Neuron (in vitro differentiated cells): ENCODE data around the gene DCDC2.

Experiments used
- H2AFZ ChIP-seq: one replicate; pipeline ENCODE4 v1.6.1; 2013; ENCODE audit warnings: low read depth, mild to moderate bottlenecking, inconsistent platforms, low read length, moderate library complexity
- H3K27me3 ChIP-seq: one replicate; pipeline ENCODE4 v1.6.1; 2013; ENCODE audit warnings: low read length; ENCODE audit not compliant: insufficient read depth
- H3K36me3 ChIP-seq: one replicate; pipeline ENCODE4 v1.6.1; 2013; ENCODE audit warnings: low read length; ENCODE audit not compliant: insufficient read depth
- H3K4me1 ChIP-seq: one replicate; pipeline ENCODE4 v1.6.1; 2013; ENCODE audit warnings: low read length; ENCODE audit not compliant: insufficient read depth
- H3K4me3 ChIP-seq: 2 replicates; pipeline ENCODE4 v1.5.1; 2013; ENCODE audit warnings: mild to moderate bottlenecking, low read length, moderate library complexity
- H3K9me3 ChIP-seq: one replicate; pipeline ENCODE4 v1.6.1; 2013; ENCODE audit warnings: low read length

Gene DCDC2

DNA sequence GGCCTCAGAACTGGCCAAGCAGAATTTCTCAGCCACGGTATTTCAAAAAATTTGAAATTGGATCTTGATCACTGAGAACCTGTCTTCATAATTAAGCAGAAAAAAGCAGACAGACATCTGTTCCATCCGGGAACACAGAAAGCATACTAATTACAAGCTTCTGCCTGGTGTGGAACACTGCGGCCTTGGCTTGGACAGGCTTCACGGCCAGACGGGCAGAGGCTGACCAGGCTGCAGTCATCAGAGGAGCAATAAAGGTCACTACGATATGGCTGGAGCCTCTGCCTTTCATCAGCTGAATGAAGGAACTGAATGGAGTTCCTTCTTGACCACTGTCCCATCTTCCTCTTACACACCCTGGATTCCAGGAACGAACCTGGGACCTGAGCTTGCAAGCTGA, 235.7 kb downstream of the DCDC2 start:
- Histone ChIP-seq H3K9me3 (no peaks in the 10 kb centered on the region), H3K36me3 (no peaks in the 10 kb centered on the region), H3K4me1 (peaks cover 13% of the 10 kb centered on the region), H3K4me3 (no peak overlapping the region), H3K27me3 (no peaks in the 10 kb centered on the region), H2AFZ (no peak overlapping the region)
